HCT116 (cell line): ENCODE results near the gene TGFBR3L. TPM values are rescaled to one million over a fixed set of nuclear protein-coding genes. Genes with fewer than 3 reads are reported as not detected.

Source experiments
- ATAC-seq: fragments of 200-7000 bp; cut with Tn5 transposase; 2 replicates; pipeline ENCODE4 v1.9.1; 2020; ENCODE audit warnings: mild to moderate bottlenecking, moderate library complexity
- BruUV-seq: library from RNA; stranded (reverse); fragments of 400-500 nt; replicated peaks from 2 replicates; lab custom pipeline; 2021; lab: Mats Ljungman, UMichigan
- CTCF ChIA-PET: fragments of 300-600 bp; sonication (Branson Sonifier 250); formaldehyde crosslinking; loops from one replicate; lab custom pipeline; 2021; ENCODE audit warnings: antibody characterized with exemption; lab: Charles Lee
- POLR2A ChIA-PET: fragments of 300-600, 350-600 bp; sonication (Branson Sonifier 250); formaldehyde crosslinking; loops from one replicate; lab custom pipeline; 2021; ENCODE audit warnings: antibody characterized with exemption; lab: Charles Lee
- RAD21 ChIA-PET, 2 experiments: fragments of 300-600 bp; sonication (Branson Sonifier 250); formaldehyde crosslinking; loops; one replicate each; lab custom pipeline; 2023; ENCODE audit warnings: low total read pairs in 2 of 2; ENCODE audit not compliant: uncharacterized antibody in 2 of 2, unreplicated experiment in 2 of 2, low non-redundant PET in 1 of 2; lab: Charles Lee
- DNase-seq: peaks from one replicate; pipeline ENCODE4 v3.0.0-alpha.2; 2010; ENCODE audit warnings: low read depth, low spot score
- H2AFZ ChIP-seq: fragments of 200-600 bp; shearing (Covaris generic), sonication (generic); 2 replicates; pipeline ENCODE4 v1.6.1; 2017; ENCODE audit warnings: low read depth, mixed run types, mixed read lengths, antibody characterized with exemption, low read length; ENCODE audit not compliant: poor library complexity, severe bottlenecking
- H3K27ac ChIP-seq: 2 replicates; pipeline ENCODE4 v1.5.1; 2012; ENCODE audit warnings: low read depth, low read length
- H3K27me3 ChIP-seq: fragments of 200-600 bp; sonication (generic); 2 replicates; pipeline ENCODE4 v1.6.1; 2016; ENCODE audit warnings: mixed run types, low read length, mixed read lengths; ENCODE audit not compliant: insufficient read depth
- H3K36me3 ChIP-seq, 2 experiments: fragments of 200-500 bp in 1 of 2; fragments of 200-600 bp in 1 of 2; sonication (Bioruptor generic) in 1 of 2; sonication (generic) in 1 of 2; 2 replicates each; pipeline versions ENCODE4 v1.5.1 to v1.6.1; 2014 to 2016; ENCODE audit warnings: low read length in 2 of 2, inconsistent platforms in 1 of 2, mixed read lengths in 1 of 2, mixed run types in 1 of 2; ENCODE audit not compliant: insufficient read depth in 2 of 2, control insufficient read depth in 1 of 2
- H3K4me1 ChIP-seq, 2 experiments: fragments of 200-600 bp in 1 of 2; sonication (generic) in 1 of 2; 2 replicates each; pipeline versions ENCODE4 v1.5.1 to v1.6.1; 2012 to 2017; ENCODE audit warnings: low read length in 2 of 2, inconsistent platforms in 1 of 2, mild to moderate bottlenecking in 1 of 2, mixed read lengths in 1 of 2, mixed run types in 1 of 2, moderate library complexity in 1 of 2; ENCODE audit not compliant: insufficient read depth in 2 of 2, control insufficient read depth in 1 of 2
- H3K4me2 ChIP-seq: fragments of 200-600 bp; sonication (generic); 2 replicates; pipeline ENCODE4 v1.6.1; 2017; ENCODE audit warnings: mixed run types, low read length, mixed read lengths
- H3K4me3 ChIP-seq, 2 experiments: fragments of 200-600 bp in 1 of 2; sonication (generic) in 1 of 2; replicated peaks in 1 of 2; 2 replicates each; pipeline ENCODE4 v1.5.1; 2011 to 2016; ENCODE audit warnings: low read length in 2 of 2, control low read depth in 1 of 2, low read depth in 1 of 2, mild to moderate bottlenecking in 1 of 2, mixed read lengths in 1 of 2, mixed run types in 1 of 2
- H3K79me2 ChIP-seq: fragments of 200-600 bp; sonication (generic); 2 replicates; pipeline ENCODE4 v1.6.1; 2017; ENCODE audit warnings: mild to moderate bottlenecking, mixed run types, low read length, moderate library complexity, mixed read lengths; ENCODE audit not compliant: insufficient read depth
- H3K9ac ChIP-seq: fragments of 200-600 bp; sonication (generic); 2 replicates; pipeline ENCODE4 v1.6.1; 2016; ENCODE audit warnings: low read length, mixed read lengths
- H3K9me2 ChIP-seq: fragments of 200-600 bp; sonication (generic), shearing (Covaris generic); 2 replicates; pipeline ENCODE4 v1.6.1; 2017; ENCODE audit warnings: mixed run types, mild to moderate bottlenecking, moderate library complexity; ENCODE audit not compliant: insufficient read depth
- H3K9me3 ChIP-seq, 2 experiments: fragments of 200-500 bp in 1 of 2; fragments of 200-600 bp in 1 of 2; sonication (Bioruptor generic) in 1 of 2; sonication (generic) in 1 of 2; 2 replicates each; pipeline ENCODE4 v1.6.1; 2014 to 2017; ENCODE audit warnings: low read length in 2 of 2, mixed read lengths in 2 of 2, inconsistent platforms in 1 of 2, low read depth in 1 of 2, mild to moderate bottlenecking in 1 of 2, mixed run types in 1 of 2, moderate library complexity in 1 of 2; ENCODE audit not compliant: control insufficient read depth in 1 of 2, insufficient read depth in 1 of 2
- H4K20me1 ChIP-seq: fragments of 200-600 bp; sonication (generic), shearing (Covaris generic); 2 replicates; pipeline ENCODE4 v1.6.1; 2017; ENCODE audit warnings: mixed run types, mild to moderate bottlenecking, moderate library complexity; ENCODE audit not compliant: insufficient read depth
- POLR2AphosphoS5 ChIP-seq: IDR thresholded peaks from 2 replicates; pipeline ENCODE4 v1.6.1; 2011; ENCODE audit warnings: mild to moderate bottlenecking, low read depth, low read length, moderate library complexity
- RAD21 ChIP-seq: IDR thresholded peaks from 2 replicates; pipeline ENCODE4 v1.6.1; 2012; ENCODE audit warnings: low read depth, mild to moderate bottlenecking
- SIN3A ChIP-seq: IDR thresholded peaks from 2 replicates; pipeline ENCODE4 v1.6.1; 2012; ENCODE audit warnings: low read depth
- SP1 ChIP-seq: IDR thresholded peaks from 2 replicates; pipeline ENCODE4 v1.6.1; 2012; ENCODE audit warnings: low read depth
- intact Hi-C: fragments of 100-400 bp; cut with micrococcal nuclease; formaldehyde crosslinking; loops from 2 replicates; pipeline ENCODE4 v1.10.0; 2022
- total RNA-seq: library from RNA; stranded (reverse); gene quantifications from one replicate; pipeline ENCODE4 v1.2.1, GENCODE V29; 2021; ENCODE audit not compliant: unreplicated experiment
- TF ChIP-seq, protein P1 (sequence below): IDR thresholded peaks from 2 replicates; pipeline ENCODE4 v1.6.1; 2012; ENCODE audit warnings: low read depth
- TF ChIP-seq, protein P2 (sequence below), 3 experiments: fragments of 200-600 bp in 1 of 3; sonication (generic) in 1 of 3; IDR thresholded peaks in 2 of 3; conservative IDR thresholded peaks in 1 of 3; 2 replicates each; pipeline ENCODE4 v1.5.1; 2012 to 2017; ENCODE audit warnings: low read depth in 2 of 3, low read length in 2 of 3, antibody characterized with exemption in 1 of 3, borderline replicate concordance in 1 of 3, control low read depth in 1 of 3, mild to moderate bottlenecking in 1 of 3, mixed read lengths in 1 of 3, mixed run types in 1 of 3, moderate library complexity in 1 of 3; ENCODE audit not compliant: insufficient read depth in 1 of 3

Gene TGFBR3L
- total RNA-seq, 1 experiment from 2014 or later, result 30.9 TPM

GRCh38 chr19:7933828-7934725 lies 19.4 kb downstream of the TGFBR3L start:
- Histone ChIP-seq H3K27me3 (no peaks in the 10 kb centered on the region), H3K27ac (no peak overlapping the region), H3K4me2 (no peak overlapping the region), H3K79me2 (peaks cover 11% of the 10 kb centered on the region), H3K4me1 (peaks cover 12 to 20% of the 10 kb centered on the region in 2 experiments), H2AFZ (no peak overlapping the region), H3K9ac (no peak overlapping the region), H3K9me3 (no peaks in the 10 kb centered on the region), H3K9me2 (no peaks in the 10 kb centered on the region), H3K4me3 (no peak overlapping the region), H4K20me1 (no peaks in the 10 kb centered on the region), H3K36me3 (peaks cover 39 to 46% of the 10 kb centered on the region in 2 experiments)
- DNase-seq, result no peak
- no peak for ATAC-seq
- ChIA-PET POLR2A (no interaction called here), CTCF (no interaction called here), RAD21 (no interaction called here)
- BruUV-seq, result no TSS peak
- no peak for TF ChIP-seq POLR2AphosphoS5
- TF ChIP-seq SIN3A, result no peak
- TF ChIP-seq RAD21, result no peak
- TF ChIP-seq SP1, result no peak
- TF ChIP-seq, protein P1, sequence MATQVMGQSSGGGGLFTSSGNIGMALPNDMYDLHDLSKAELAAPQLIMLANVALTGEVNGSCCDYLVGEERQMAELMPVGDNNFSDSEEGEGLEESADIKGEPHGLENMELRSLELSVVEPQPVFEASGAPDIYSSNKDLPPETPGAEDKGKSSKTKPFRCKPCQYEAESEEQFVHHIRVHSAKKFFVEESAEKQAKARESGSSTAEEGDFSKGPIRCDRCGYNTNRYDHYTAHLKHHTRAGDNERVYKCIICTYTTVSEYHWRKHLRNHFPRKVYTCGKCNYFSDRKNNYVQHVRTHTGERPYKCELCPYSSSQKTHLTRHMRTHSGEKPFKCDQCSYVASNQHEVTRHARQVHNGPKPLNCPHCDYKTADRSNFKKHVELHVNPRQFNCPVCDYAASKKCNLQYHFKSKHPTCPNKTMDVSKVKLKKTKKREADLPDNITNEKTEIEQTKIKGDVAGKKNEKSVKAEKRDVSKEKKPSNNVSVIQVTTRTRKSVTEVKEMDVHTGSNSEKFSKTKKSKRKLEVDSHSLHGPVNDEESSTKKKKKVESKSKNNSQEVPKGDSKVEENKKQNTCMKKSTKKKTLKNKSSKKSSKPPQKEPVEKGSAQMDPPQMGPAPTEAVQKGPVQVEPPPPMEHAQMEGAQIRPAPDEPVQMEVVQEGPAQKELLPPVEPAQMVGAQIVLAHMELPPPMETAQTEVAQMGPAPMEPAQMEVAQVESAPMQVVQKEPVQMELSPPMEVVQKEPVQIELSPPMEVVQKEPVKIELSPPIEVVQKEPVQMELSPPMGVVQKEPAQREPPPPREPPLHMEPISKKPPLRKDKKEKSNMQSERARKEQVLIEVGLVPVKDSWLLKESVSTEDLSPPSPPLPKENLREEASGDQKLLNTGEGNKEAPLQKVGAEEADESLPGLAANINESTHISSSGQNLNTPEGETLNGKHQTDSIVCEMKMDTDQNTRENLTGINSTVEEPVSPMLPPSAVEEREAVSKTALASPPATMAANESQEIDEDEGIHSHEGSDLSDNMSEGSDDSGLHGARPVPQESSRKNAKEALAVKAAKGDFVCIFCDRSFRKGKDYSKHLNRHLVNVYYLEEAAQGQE, result no peak
- TF ChIP-seq, protein P2, sequence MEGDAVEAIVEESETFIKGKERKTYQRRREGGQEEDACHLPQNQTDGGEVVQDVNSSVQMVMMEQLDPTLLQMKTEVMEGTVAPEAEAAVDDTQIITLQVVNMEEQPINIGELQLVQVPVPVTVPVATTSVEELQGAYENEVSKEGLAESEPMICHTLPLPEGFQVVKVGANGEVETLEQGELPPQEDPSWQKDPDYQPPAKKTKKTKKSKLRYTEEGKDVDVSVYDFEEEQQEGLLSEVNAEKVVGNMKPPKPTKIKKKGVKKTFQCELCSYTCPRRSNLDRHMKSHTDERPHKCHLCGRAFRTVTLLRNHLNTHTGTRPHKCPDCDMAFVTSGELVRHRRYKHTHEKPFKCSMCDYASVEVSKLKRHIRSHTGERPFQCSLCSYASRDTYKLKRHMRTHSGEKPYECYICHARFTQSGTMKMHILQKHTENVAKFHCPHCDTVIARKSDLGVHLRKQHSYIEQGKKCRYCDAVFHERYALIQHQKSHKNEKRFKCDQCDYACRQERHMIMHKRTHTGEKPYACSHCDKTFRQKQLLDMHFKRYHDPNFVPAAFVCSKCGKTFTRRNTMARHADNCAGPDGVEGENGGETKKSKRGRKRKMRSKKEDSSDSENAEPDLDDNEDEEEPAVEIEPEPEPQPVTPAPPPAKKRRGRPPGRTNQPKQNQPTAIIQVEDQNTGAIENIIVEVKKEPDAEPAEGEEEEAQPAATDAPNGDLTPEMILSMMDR (IDR thresholded peaks at IDR 0.05 in 2 of 3, conservative IDR thresholded peaks at IDR 0.05 in 1 of 3; ENCODE audit: borderline replicate concordance in 1 of 3, insufficient read depth in 1 of 3, low read depth in 2 of 3, low read length in 2 of 3), result 0 out of 6 replicates have a peak, but pooled peaks of 1 of the 3 experiments have one; percentile 3
- intact Hi-C loops, result no loop called here
